ENCODE results near the gene ADAMTS2.

Gene ADAMTS2

DNA sequence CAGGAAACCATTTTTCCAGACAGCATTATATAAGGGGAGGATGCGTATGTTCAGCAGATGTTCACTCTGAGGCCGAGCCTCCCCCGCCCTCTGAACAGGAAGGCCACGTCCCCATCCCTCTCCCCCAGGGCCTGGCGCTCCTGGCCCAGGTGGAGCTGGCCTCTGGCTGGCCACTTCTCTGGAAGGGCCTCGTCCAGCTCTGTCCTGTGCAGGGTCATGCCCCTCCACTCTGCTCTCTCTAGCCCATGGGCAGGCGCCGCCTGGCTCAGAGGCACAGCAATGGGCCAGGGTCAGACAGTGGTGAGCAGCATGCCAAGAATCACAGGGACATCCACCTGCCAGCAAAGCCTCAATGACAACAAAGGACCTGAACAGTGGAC lies 34.2 kb downstream of the ADAMTS2 start:
- no peak for DNase-seq (ENCODE audit: low read depth, low spot score)

GRCh38 chr5:179310439-179311090 lies 34.7 kb downstream of the ADAMTS2 start:
- no peak for DNase-seq (ENCODE audit: low read depth, low spot score)

DNA sequence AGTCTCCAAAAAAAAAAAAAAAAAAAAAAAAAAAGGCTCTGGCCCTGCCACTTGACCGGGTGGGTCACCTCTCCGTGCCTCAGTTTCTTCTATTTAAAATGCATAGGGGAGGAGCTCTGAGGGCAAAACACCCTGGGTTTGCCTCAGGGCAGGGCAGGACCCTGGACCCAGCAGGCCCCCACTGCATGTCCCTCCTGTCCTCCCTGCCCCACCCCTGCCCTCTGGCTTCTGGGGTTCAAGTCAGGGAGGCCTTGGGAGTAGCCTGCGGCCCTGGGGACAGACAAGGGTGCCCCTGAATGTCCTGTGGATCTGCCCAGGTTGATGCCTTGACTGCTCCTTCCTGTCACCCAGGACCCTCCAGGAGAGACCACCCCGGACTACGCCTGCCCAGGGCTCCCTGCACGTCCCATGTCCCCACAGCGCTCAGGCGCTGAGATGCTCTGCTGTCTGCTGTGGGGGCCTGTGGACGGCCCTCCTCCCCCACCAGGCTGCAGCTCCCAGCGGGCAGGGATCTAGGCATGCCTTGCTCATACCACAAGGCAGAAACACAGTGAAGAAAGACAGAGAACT lies 35.4 kb downstream of the ADAMTS2 start:
- DNase-seq (ENCODE audit: low read depth, low spot score) = no peak

DNA sequence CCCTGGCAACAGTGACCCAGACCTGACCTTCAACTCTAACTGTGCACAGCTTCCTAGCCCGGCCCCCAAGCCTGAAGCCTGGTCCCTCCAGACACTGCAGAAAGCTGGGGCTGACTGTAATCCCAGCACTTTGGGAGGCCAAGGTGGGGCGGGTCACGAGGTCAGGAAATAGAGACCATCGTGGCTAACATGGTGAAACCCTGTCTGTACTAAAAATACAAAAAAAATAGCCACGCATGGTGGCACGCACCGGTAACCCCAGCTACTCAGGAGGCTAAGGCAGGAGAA lies 35.9 kb downstream of the ADAMTS2 start:
- no peak for DNase-seq (ENCODE audit: low read depth, low spot score)

DNA sequence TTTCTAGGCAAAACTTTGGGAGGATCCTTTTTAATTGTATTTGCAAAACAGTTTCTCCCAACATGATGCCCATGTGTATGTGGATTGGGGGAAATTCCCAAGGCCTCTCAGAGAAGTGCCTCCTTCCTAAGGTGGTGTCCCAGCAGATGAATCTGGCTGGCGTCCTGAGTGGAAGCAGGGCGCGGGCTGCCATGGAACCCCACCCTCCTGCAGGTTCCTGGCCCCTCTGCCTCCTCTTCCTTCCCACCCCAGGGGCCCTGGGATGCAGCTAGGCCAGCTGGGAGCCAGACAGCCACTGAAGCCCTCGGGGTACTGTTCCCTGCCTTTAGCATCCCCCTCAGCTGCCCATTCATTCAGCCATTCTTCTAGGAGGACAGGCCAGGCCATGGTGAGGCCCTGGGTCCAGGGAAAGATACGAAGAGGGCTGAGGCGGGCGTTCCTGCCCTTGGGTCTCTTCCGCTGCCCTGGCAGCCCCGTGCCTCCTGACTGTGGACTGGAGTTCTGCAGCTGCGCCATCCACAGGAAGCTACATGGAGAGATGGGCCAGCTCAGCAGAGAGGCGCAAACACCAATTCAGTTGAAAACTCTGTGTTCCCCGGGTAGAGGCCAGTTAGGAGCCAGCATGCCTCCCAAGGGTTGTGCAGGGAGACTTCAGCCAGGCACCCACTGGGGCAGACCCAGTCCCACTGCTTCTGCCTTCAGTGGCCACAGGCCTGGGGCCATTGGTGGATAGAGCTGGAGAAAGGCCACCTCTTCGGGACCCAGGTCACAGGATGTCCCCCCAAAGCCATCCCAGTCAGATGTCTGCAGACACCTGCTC lies 36.5 kb downstream of the ADAMTS2 start:
- no peak for DNase-seq (ENCODE audit: low read depth, low spot score)

- DNase-seq (ENCODE audit: low read depth, low spot score) = no peak
Observed at GRCh38 chr5:179307931-179308471, 37.3 kb downstream of the ADAMTS2 start.

DNA sequence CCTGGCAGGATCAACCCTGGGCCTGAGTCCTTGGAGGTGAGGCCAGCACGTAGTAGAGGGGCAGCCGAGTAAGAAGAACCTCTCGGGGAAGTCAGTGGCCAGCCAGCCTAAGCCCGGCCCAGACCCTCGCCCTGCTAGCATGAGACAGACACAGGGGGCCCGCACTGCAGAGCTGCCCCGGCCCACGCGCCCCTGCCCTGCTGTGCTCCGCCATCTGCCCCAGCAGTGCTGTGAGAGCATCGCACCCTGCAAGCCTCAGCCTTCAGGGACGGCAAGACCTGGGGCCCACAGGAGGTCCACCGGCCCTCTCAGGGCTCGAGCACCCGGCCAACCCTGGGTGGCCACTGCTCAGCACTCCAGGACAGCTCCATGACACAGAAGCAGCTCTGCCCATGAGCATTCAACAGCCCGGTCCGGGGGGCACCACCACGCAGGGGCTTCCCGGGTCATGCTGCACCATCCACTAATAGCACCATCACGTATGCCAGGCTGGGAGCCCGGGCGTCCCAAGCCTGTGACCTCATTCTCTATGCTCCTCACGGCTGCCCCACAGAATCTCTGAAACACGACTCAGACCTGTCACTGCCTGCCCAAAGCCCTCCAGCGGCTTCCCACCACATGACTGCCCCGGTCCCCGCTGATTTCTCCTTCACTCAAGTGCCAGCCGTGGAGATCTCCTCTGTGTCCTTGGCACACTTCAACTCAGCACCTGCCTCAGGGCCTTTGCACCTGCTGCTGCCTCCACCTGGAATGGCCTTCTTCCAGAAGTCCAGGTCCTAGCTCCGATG lies 38.1 kb downstream of the ADAMTS2 start:
- no peak for DNase-seq (ENCODE audit: low read depth, low spot score)

GRCh38 chr5:179306191-179307012 lies 38.9 kb downstream of the ADAMTS2 start:
- DNase-seq (ENCODE audit: low read depth, low spot score) = no peak

DNA sequence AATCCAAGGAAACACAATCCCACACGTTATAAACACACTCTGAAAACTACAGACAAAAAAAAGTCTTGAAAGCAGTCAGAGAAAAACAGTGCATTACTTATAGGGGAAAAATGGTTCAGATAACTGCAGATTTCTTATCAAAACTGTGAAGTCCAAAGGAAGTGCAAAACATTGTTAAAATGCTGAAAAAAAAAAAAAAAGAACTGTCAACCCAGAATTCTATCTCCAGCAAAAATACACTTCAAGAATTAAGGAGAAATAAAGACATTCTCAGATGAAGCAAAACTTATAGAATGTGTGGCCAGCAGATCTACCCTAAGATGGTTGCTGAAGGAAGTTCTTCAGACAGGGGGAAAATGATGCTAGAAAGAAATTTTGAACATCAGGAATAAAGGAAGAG lies 40.4 kb downstream of the ADAMTS2 start:
- DNase-seq (ENCODE audit: low read depth, low spot score) = no peak

GRCh38 chr5:179304466-179304865 lies 40.8 kb downstream of the ADAMTS2 start:
- no peak for DNase-seq (ENCODE audit: low read depth, low spot score)

- no peak for DNase-seq (ENCODE audit: low read depth, low spot score)
Observed at GRCh38 chr5:179303451-179304200, 41.6 kb downstream of the ADAMTS2 start.

DNA sequence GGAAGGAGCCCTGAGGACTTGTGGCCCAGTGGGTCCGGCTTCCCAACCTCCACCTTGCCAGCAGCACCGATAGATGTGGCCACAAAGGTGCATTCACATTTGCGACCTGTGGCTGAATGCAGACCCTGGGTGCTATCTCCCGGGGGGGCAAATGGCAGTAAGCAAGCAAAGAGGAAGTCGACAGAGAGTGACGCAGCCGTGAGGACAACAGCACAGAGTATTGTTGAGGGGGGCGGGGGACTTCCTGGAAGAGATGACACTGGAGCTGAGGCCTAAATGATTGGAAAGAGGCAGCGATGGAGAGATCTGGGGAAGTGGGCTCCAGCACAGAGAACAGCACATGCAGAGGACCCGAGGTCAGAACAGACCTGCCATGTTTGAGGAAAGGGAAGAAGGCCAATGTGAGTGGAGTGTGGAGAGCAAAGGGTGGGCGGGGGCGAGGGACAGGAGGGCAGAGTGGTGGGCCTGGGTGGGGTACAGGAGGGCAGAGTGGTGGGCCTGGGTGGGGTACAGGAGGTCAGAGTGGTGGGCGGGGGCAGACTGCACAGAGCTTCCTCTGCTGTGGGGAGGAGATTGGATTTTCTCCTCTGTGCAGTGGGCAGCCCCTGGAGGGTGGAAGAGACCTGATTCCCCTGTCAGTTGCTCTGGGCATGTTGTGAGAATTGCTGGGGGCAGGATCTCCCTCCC lies 42.6 kb downstream of the ADAMTS2 start:
- DNase-seq (ENCODE audit: low read depth, low spot score) = no peak

GRCh38 chr5:179301796-179302195 lies 43.5 kb downstream of the ADAMTS2 start:
- no peak for DNase-seq (ENCODE audit: low read depth, low spot score)

- no peak for DNase-seq (ENCODE audit: low read depth, low spot score)
Observed at GRCh38 chr5:179301376-179301775, 43.9 kb downstream of the ADAMTS2 start.

DNA sequence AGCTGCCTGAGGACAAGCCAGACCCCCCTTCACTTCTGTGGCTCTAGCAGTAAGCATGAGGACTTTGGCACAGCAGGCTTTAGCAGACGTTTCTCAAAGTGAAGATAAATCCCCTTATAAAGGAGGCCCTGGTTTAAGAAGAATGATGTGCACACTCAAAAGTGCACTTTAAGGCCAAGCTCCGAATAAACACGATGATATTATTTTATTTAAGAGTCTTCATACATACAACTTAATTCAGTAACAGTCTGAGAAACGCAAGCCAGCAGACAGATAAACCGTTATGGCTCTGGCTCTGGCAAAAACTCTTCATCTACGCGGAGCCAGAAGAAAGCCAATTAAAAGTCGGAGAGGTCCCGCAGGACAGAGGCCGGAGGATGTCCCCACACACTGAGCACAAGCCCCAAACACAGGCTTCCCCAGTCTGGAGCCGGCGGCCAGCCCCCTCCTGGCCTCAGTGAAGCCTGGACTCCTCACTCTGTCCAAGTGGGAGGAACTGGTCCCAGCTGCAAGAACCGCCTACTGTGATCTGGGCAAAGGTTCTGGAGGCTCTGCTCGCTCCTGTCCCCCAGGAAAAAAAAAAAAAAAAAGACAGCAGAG lies 44.6 kb downstream of the ADAMTS2 start:
- DNase-seq (ENCODE audit: low read depth, low spot score) = no peak

DNA sequence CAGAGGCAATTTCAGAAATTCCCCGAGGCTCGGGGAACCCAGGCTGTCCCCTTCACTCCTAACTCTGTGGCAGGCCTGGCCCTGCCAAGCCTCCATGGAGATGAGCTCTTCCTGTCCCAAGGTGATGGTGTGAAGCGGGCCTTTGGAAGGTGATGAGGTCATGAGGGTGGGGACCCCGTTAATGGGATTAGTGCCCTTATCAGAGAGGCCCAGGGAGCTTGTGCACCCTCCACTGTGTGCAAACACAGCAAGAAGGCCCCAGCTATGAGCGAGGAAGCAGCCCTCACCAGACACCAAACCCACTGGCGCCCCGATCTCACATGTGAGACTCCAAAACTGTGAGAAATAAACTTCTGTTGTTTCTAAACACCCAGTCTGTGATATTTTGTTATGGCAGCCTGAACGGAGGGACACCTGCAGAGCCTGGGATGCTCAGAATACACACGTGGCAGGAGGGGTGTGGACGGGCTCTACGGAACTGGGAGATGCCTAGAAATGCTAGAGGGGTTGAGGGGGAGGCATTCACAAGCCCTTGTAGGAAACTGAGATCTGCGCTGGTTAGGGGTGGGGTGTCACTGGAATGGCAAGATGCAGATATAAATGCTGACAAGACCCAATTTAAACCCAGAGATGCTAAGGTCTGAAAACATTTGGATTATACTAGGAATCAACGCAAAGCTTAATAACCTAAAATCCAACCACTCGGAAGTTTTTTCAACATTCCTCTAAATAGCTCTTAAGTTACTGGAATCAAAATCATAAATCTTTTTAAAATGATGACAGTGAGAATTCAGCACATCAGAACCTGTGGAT lies 46.9 kb downstream of the ADAMTS2 start:
- no peak for DNase-seq (ENCODE audit: low read depth, low spot score)

- DNase-seq (ENCODE audit: low read depth, low spot score) = no peak
Observed at GRCh38 chr5:179297486-179298180, 47.6 kb downstream of the ADAMTS2 start.

DNA sequence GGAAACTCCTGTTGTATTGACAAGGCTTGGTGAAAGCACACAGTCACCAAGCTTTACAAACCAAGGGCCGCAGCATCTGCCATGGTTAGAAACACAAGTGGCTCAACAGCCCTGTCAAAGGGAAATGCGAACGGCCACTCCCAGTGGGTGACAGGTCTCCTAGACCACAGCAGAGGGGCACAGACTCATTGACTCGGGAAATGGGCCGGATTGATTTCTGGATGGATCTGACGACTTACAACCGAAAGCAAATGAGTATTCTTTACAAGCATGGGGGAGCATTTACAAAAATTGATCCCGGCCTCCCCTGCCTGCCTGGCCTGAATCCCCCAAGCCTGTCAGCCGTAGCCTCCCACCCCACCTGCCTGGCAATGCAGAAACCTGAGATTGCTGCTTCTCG lies 48.2 kb downstream of the ADAMTS2 start:
- DNase-seq (ENCODE audit: low read depth, low spot score) = no peak
